OCI-LY1 (cell line): ENCODE data around the gene ECPAS.
"Not testable (repeated sequence)": the region's sequence is repeated elsewhere in the genome, so short reads cannot be mapped to it uniquely, and the experiment has no call there.

Source experiments
- H2AFZ ChIP-seq: fragments of 200-600 bp; sonication (generic), shearing (Covaris generic); 2 replicates; pipeline ENCODE4 v1.6.0; 2014; ENCODE audit warnings: antibody characterized with exemption, mild to moderate bottlenecking, low read length
- H3F3A ChIP-seq: fragments of 200-600 bp; sonication (generic), shearing (Covaris generic); 2 replicates; pipeline ENCODE4 v1.6.0; 2014; ENCODE audit warnings: mild to moderate bottlenecking, antibody characterized with exemption, low read length, moderate library complexity; ENCODE audit not compliant: insufficient read depth
- H3K27ac ChIP-seq: fragments of 200-600 bp; sonication (generic); 2 replicates; pipeline ENCODE4 v1.5.1; 2014; ENCODE audit warnings: low read length, mixed run types, mild to moderate bottlenecking, low read depth; ENCODE audit not compliant: poor library complexity, severe bottlenecking
- H3K27me3 ChIP-seq: fragments of 200-600 bp; sonication (generic); 2 replicates; pipeline ENCODE4 v1.6.0; 2014; ENCODE audit warnings: antibody characterized with exemption, mild to moderate bottlenecking, low read length, moderate library complexity; ENCODE audit not compliant: insufficient read depth
- H3K36me3 ChIP-seq: fragments of 200-600 bp; sonication (generic); 2 replicates; pipeline ENCODE4 v1.6.1; 2014; ENCODE audit warnings: mild to moderate bottlenecking, antibody characterized with exemption, low read length, moderate library complexity, mixed read lengths; ENCODE audit not compliant: insufficient read depth
- H3K4me1 ChIP-seq: fragments of 200-600 bp; sonication (generic); 2 replicates; pipeline ENCODE4 v1.5.1; 2014; ENCODE audit warnings: mild to moderate bottlenecking, low read length, moderate library complexity; ENCODE audit not compliant: insufficient read depth, severe bottlenecking
- H3K4me2 ChIP-seq: fragments of 200-600 bp; sonication (generic), shearing (Covaris generic); 2 replicates; pipeline ENCODE4 v1.6.1; 2014; ENCODE audit warnings: low read length
- H3K4me3 ChIP-seq: fragments of 200-600 bp; sonication (generic); 2 replicates; pipeline ENCODE4 v1.5.1; 2014; ENCODE audit warnings: low read length, low read depth, mild to moderate bottlenecking, mixed read lengths; ENCODE audit not compliant: poor library complexity, severe bottlenecking
- H3K79me2 ChIP-seq: fragments of 200-600 bp; shearing (Covaris generic); 2 replicates; pipeline ENCODE4 v1.6.1; 2016; ENCODE audit warnings: mixed run types, low read length, mixed read lengths; ENCODE audit not compliant: insufficient read depth
- H3K9ac ChIP-seq: fragments of 200-600 bp; sonication (generic), shearing (Covaris generic); 2 replicates; pipeline ENCODE4 v1.6.1; 2014; ENCODE audit warnings: mild to moderate bottlenecking, low read length, mixed read lengths
- H3K9me2 ChIP-seq: fragments of 200-600 bp; sonication (generic), shearing (Covaris generic); 2 replicates; pipeline ENCODE4 v1.6.1; 2014; ENCODE audit warnings: low read depth, mild to moderate bottlenecking, low read length, mixed read lengths
- H3K9me3 ChIP-seq: fragments of 200-600 bp; shearing (Covaris generic); 2 replicates; pipeline ENCODE4 v1.6.1; 2014; ENCODE audit warnings: low read length, mixed read lengths
- H4K20me1 ChIP-seq: fragments of 200-600 bp; sonication (generic), shearing (Covaris generic); 2 replicates; pipeline ENCODE4 v1.6.0; 2016; ENCODE audit warnings: mild to moderate bottlenecking, low read length; ENCODE audit not compliant: insufficient read depth
- CTCF ChIP-seq: fragments of 200-600 bp; sonication (generic), shearing (Covaris generic); IDR thresholded peaks from 2 replicates; pipeline ENCODE4 v1.5.1; 2017; ENCODE audit warnings: mild to moderate bottlenecking, antibody characterized with exemption, low read length, moderate library complexity, mixed read lengths
- EZH2 ChIP-seq: fragments of 200-600 bp; sonication (generic), shearing (Covaris generic); IDR thresholded peaks from 2 replicates; pipeline ENCODE4 v1.8.0; 2017; ENCODE audit warnings: borderline replicate concordance, mixed run types, mild to moderate bottlenecking, antibody characterized with exemption, low read length, moderate library complexity, mixed read lengths

Gene ECPAS

GRCh38 chr9:111502506-111502905, 18.3 kb upstream of the ECPAS start:
- H3K27ac ChIP-seq, result no peak overlapping the region
- no peak overlapping the region for H3K9ac ChIP-seq
- no peak overlapping the region for H3K4me3 ChIP-seq
- no peaks in the 10 kb centered on the region for H3K79me2 ChIP-seq
- H3F3A ChIP-seq, result no peaks in the 10 kb centered on the region
- TF ChIP-seq CTCF (no peak), EZH2 (no peak)
- H3K9me3 ChIP-seq, result no peaks in the 10 kb centered on the region
- H2AFZ ChIP-seq, result no peak overlapping the region
- no peaks in the 10 kb centered on the region for H3K9me2 ChIP-seq
- H3K27me3 ChIP-seq, result no peaks in the 10 kb centered on the region
- H4K20me1 ChIP-seq, result no peaks in the 10 kb centered on the region
- H3K36me3 ChIP-seq, result no peaks in the 10 kb centered on the region
- H3K4me1 ChIP-seq, result no peaks in the 10 kb centered on the region
- no peak overlapping the region for H3K4me2 ChIP-seq

- H2AFZ ChIP-seq, result no peak overlapping the region
- H3K79me2 ChIP-seq, result no peaks in the 10 kb centered on the region
- H3K9ac ChIP-seq, result no peak overlapping the region
- no peak overlapping the region for H3K4me3 ChIP-seq
- TF ChIP-seq CTCF, result no peak
- TF ChIP-seq EZH2, result no peak
- H3K4me2 ChIP-seq, result no peak overlapping the region
- H3K4me1 ChIP-seq, result no peaks in the 10 kb centered on the region
- H3K9me2 ChIP-seq, result no peaks in the 10 kb centered on the region
- no peak overlapping the region for H3K27ac ChIP-seq
- no peaks in the 10 kb centered on the region for H3F3A ChIP-seq
- H3K9me3 ChIP-seq, result no peaks in the 10 kb centered on the region
- no peaks in the 10 kb centered on the region for H3K27me3 ChIP-seq
- no peaks in the 10 kb centered on the region for H3K36me3 ChIP-seq
- H4K20me1 ChIP-seq, result no peaks in the 10 kb centered on the region
Measured at GRCh38 chr9:111501648-111502047, 17.5 kb upstream of the ECPAS start.

GRCh38 chr9:111501005-111501562, 16.9 kb upstream of the ECPAS start:
- Histone ChIP-seq H3K9me3 (no peaks in the 10 kb centered on the region), H3K79me2 (no peaks in the 10 kb centered on the region), H3F3A (no peaks in the 10 kb centered on the region), H3K27ac (no peak overlapping the region), H3K27me3 (no peaks in the 10 kb centered on the region), H2AFZ (no peak overlapping the region), H3K4me3 (no peak overlapping the region), H3K36me3 (no peaks in the 10 kb centered on the region), H4K20me1 (no peaks in the 10 kb centered on the region), H3K4me2 (no peak overlapping the region), H3K9ac (no peak overlapping the region), H3K4me1 (no peaks in the 10 kb centered on the region), H3K9me2 (no peaks in the 10 kb centered on the region)
- TF ChIP-seq CTCF (no peak), EZH2 (no peak)

- not testable (repeated sequence) for H4K20me1 ChIP-seq, H3K36me3 ChIP-seq, H3K9me3 ChIP-seq, H3K79me2 ChIP-seq, H3K4me1 ChIP-seq, H3F3A ChIP-seq, H2AFZ ChIP-seq, H3K4me2 ChIP-seq, H3K9me2 ChIP-seq, H3K4me3 ChIP-seq, H3K9ac ChIP-seq, H3K27me3 ChIP-seq, H3K27ac ChIP-seq
Measured at GRCh38 chr9:111497196-111497595, 13.0 kb upstream of the ECPAS start.
